ENCODE measurements around the gene FBN1.

DNA sequence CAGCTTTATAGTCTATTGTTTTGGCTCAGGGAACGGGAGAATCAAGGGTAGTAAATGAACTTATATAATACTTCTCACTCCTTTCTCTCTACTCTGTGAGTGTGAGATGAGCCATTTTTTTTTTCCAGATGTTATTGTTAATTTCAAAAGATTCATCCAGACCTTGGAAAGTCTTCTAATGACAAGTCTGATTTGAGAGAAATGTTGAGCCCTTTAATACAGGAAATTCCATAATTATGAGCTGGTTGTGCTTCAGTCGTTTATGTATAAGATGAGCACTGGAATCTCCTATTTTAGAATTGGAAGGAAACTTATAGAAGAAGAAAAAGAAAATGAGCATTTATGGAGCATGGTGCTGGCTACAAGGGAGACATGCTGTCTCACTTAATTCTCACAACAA, 92.0 kb downstream of the FBN1 start:
- TF ChIP-seq, protein P1, sequence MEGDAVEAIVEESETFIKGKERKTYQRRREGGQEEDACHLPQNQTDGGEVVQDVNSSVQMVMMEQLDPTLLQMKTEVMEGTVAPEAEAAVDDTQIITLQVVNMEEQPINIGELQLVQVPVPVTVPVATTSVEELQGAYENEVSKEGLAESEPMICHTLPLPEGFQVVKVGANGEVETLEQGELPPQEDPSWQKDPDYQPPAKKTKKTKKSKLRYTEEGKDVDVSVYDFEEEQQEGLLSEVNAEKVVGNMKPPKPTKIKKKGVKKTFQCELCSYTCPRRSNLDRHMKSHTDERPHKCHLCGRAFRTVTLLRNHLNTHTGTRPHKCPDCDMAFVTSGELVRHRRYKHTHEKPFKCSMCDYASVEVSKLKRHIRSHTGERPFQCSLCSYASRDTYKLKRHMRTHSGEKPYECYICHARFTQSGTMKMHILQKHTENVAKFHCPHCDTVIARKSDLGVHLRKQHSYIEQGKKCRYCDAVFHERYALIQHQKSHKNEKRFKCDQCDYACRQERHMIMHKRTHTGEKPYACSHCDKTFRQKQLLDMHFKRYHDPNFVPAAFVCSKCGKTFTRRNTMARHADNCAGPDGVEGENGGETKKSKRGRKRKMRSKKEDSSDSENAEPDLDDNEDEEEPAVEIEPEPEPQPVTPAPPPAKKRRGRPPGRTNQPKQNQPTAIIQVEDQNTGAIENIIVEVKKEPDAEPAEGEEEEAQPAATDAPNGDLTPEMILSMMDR (IDR thresholded peaks at IDR 0.05; ENCODE audit: low read length): no peak
- TF ChIP-seq EZH2phosphoT487 (IDR thresholded peaks at IDR 0.05; ENCODE audit: low read length): no peak

Data from MM.1S (cell line).